Ovary (tissue), 3 donors: Measurements from ENCODE around the gene GRPR.

Source experiments
- CTCF ChIP-seq, 3 donors: fragments of 450-650 bp in 2 of 3; fragments of 200-600 bp in 1 of 3; IDR thresholded peaks; one replicate each; pipeline versions ENCODE4 v1.5.1 to v1.8.0; 2016 to 2022; ENCODE audit warnings: antibody characterized with exemption in 3 of 3, mild to moderate bottlenecking in 1 of 3
- EP300 ChIP-seq: sonication (generic); formaldehyde crosslinking; IDR thresholded peaks from one replicate; pipeline ENCODE4 v1.6.1; 2017; ENCODE audit warnings: antibody characterized with exemption
- POLR2A ChIP-seq: fragments of 450-650 bp; IDR thresholded peaks from one replicate; pipeline ENCODE4 v1.6.1; 2017; ENCODE audit warnings: antibody characterized with exemption, mild to moderate bottlenecking, moderate library complexity
- donor health status: DM: no; HTN: no; CAD: no.

- TF ChIP-seq CTCF (IDR thresholded peaks at IDR 0.05) (no peak), EP300 (no peak), POLR2A (no peak)
These were observed 65.3 kb downstream of the GRPR start for GRCh38 chrX:16188687-16189086.
